Activated CD4-positive, alpha-beta T cell treated with anti-CD3 and anti-CD28 coated beads, Interleukin-2, amount 10 ng/mL, durations not matched to agents 7 days and 5 days (primary cell): ENCODE data around the gene BTAF1. TPM values are rescaled to one million over a fixed set of nuclear protein-coding genes. Genes with fewer than 3 reads are reported as not detected.

Experiments
- CTCF ChIA-PET: fragments of 350-600 bp; sonication (Branson Sonifier 250); formaldehyde crosslinking; loops from one replicate; lab custom pipeline; 2021; ENCODE audit warnings: antibody characterized with exemption; lab: Charles Lee
- POLR2A ChIA-PET: fragments of 350-600 bp; sonication (Branson Sonifier 250); formaldehyde crosslinking; loops from one replicate; lab custom pipeline; 2021; ENCODE audit warnings: antibody characterized with exemption; lab: Charles Lee
- DNase-seq: peaks from one replicate; pipeline ENCODE4 v3.0.0-alpha.2; 2020
- H3K27ac Mint-ChIP-seq: one replicate; pipeline ENCODE4 v1.8.0; 2021; ENCODE audit warnings: mild to moderate bottlenecking, moderate library complexity, mixed read lengths
- H3K27me3 Mint-ChIP-seq: one replicate; pipeline ENCODE4 v1.8.0; 2021; ENCODE audit warnings: mixed read lengths
- H3K36me3 Mint-ChIP-seq: one replicate; pipeline ENCODE4 v1.8.0; 2021; ENCODE audit warnings: low read depth, mixed read lengths
- H3K4me1 Mint-ChIP-seq: one replicate; pipeline ENCODE4 v1.8.0; 2021; ENCODE audit warnings: mixed read lengths
- H3K4me3 Mint-ChIP-seq: one replicate; pipeline ENCODE4 v1.8.0; 2021; ENCODE audit warnings: mild to moderate bottlenecking, moderate library complexity, mixed read lengths
- H3K9me3 Mint-ChIP-seq: one replicate; pipeline ENCODE4 v1.8.0; 2021; ENCODE audit warnings: mixed read lengths
- total RNA-seq, 2 experiments: library from RNA; stranded (reverse); gene quantifications; one replicate each; pipeline ENCODE4 v1.2.3, GENCODE V29; 2021

Gene BTAF1
- total RNA-seq, 2 experiments from 2014 or later: 41.9 to 47.3 TPM

GRCh38 chr10:91955114-91955513 lies 31.5 kb downstream of the BTAF1 start:
- no peaks in the 10 kb centered on the region for H3K4me1 Mint-ChIP-seq
- H3K36me3 Mint-ChIP-seq: peaks cover 47% of the 10 kb centered on the region
- no peak overlapping the region for H3K4me3 Mint-ChIP-seq
- H3K27ac Mint-ChIP-seq: no peak overlapping the region
- no peaks in the 10 kb centered on the region for H3K9me3 Mint-ChIP-seq
- no peaks in the 10 kb centered on the region for H3K27me3 Mint-ChIP-seq
- DNase-seq: no peak
- ChIA-PET CTCF (no interaction called here), POLR2A (no interaction called here)

DNA sequence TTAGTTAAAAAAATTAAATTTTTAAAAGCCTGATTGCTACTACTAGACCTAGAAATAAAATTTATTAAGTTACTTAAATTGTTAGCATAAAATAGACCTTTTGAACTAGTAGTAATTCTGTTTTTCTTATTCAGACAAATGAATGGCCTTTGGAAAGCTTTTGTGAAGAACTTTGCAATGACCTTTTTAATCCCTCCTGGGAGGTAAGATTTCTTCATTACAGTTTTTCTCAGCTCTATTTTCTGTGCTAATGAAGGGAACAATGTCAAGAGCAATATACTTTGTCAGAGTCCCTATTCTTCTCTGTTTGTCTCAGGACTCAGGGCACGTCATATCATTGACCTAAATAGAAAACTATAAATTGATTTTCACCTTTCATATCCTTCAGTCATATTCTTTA lies 33.5 kb downstream of the BTAF1 start:
- Mint-ChIP-seq H3K9me3 (no peaks in the 10 kb centered on the region), H3K27me3 (no peaks in the 10 kb centered on the region), H3K4me1 (no peaks in the 10 kb centered on the region), H3K36me3 (peaks cover 48% of the 10 kb centered on the region), H3K4me3 (no peak overlapping the region), H3K27ac (no peak overlapping the region)
- ChIA-PET POLR2A (no interaction called here), CTCF (interaction anchor here (1.3 kb wide), 1 partner anchor 10 kb away, joined by 3 read pairs; no protein-coding TSS in a partner anchor)
- DNase-seq: no peak

- ChIA-PET CTCF (interaction anchor here (1.0 to 1.1 kb wide), 2 partner anchors 10 to 112 kb away, joined by 3 read pairs; no protein-coding TSS in a partner anchor), POLR2A (no interaction called here)
- Mint-ChIP-seq H3K36me3 (peaks cover 59% of the 10 kb centered on the region), H3K9me3 (no peaks in the 10 kb centered on the region), H3K4me1 (peaks cover 8% of the 10 kb centered on the region), H3K4me3 (no peak overlapping the region), H3K27me3 (no peaks in the 10 kb centered on the region), H3K27ac (no peak overlapping the region)
- no peak for DNase-seq
Measured at GRCh38 chr10:91969297-91969696, 45.7 kb downstream of the BTAF1 start.

DNA sequence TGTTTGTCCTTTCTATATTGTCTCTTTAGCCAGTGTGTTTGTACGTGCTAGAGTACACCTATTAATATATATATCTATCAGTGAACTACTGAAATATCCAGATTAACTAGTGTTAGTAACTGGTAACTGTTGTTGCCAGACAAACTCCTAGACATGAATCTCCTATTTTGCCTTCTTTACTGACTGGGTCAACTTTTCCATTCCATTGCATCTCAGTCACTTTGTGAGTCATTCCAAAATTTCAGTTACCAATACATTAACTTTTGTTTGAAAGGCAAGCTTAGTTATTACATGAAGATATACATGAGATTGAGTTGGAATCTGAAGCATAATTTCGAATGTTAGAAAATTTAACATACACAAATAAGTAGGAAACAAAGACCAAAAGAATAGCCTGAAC lies 51.4 kb downstream of the BTAF1 start:
- ChIA-PET POLR2A (no interaction called here), CTCF (interaction anchor here (1.3 to 2.0 kb wide), 2 partner anchors 9 to 14 kb away, joined by 3 to 5 read pairs; no protein-coding TSS in a partner anchor)
- H3K4me1 Mint-ChIP-seq: peaks cover 24% of the 10 kb centered on the region
- H3K9me3 Mint-ChIP-seq: no peaks in the 10 kb centered on the region
- H3K27me3 Mint-ChIP-seq: no peaks in the 10 kb centered on the region
- H3K27ac Mint-ChIP-seq: no peak overlapping the region
- DNase-seq: no peak
- H3K36me3 Mint-ChIP-seq: peaks cover 55% of the 10 kb centered on the region
- no peak overlapping the region for H3K4me3 Mint-ChIP-seq

DNA sequence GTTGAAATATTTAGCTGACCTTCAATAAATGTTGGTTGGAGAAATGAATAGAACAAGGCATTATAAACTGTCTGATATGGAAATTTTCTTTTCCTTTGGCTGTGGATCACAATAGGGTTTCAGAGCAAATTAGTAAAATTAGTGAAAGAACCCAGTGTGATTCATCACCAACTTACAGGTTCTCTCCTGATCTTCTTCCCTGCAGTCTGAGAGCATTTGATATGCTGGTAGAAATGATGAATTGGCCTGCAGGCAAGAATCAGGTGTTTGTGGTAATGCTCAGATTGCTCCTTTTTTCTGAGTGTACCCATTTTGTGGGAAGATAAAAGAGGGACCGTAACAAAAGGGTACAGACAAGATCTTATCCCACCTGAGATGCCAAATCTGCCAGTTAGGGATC lies 51.9 kb downstream of the BTAF1 start:
- H3K9me3 Mint-ChIP-seq: no peaks in the 10 kb centered on the region
- CTCF ChIA-PET: interaction anchor here (1.3 to 2.0 kb wide), 2 partner anchors 8 to 14 kb away, joined by 3 to 5 read pairs; no protein-coding TSS in a partner anchor
- H3K36me3 Mint-ChIP-seq: peaks cover 52% of the 10 kb centered on the region
- no peak overlapping the region for H3K4me3 Mint-ChIP-seq
- H3K27ac Mint-ChIP-seq: no peak overlapping the region
- no peaks in the 10 kb centered on the region for H3K27me3 Mint-ChIP-seq
- H3K4me1 Mint-ChIP-seq: peaks cover 24% of the 10 kb centered on the region
- DNase-seq: no peak
- POLR2A ChIA-PET: no interaction called here

DNA sequence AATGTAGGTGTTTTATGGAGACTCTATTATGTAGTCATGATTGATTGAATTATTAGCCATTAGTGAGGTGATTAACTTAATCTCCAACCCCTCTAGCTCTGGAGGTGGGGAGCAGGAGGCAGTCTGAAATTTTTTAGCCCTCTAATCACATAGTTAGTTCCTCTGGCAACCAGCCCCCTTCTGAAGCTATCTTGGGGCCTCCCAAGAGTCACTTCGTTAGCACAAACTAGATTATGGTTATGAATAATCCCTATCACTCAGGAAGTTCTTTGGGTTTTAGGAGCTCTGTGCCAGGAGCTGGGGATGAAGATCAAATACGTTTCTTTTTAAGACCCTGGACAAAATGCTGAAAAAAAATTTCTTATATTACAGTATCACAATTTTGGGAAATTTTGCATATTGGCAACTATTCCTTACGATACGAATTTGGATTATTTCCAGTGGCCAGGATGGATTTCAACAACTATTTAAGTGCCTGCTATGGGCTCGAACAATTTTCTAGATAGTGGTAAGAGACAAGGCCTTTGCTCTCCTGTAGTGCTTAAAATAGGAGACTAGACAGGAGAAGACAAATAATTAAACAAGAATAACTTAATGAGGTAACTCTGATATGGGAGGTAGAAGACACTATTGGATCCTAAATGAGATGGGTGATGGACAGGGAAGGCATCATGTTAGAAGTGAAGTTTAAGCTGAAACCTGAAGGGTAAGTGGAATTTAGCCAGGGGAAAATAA lies 52.9 kb downstream of the BTAF1 start:
- Mint-ChIP-seq H3K36me3 (peaks cover 56% of the 10 kb centered on the region), H3K27me3 (no peaks in the 10 kb centered on the region)

GRCh38 chr10:91977491-91977890 lies 53.9 kb downstream of the BTAF1 start:
- Mint-ChIP-seq H3K4me1 (peaks cover 24% of the 10 kb centered on the region), H3K27me3 (no peaks in the 10 kb centered on the region), H3K36me3 (peaks cover 53% of the 10 kb centered on the region), H3K27ac (no peak overlapping the region), H3K4me3 (no peak overlapping the region), H3K9me3 (no peaks in the 10 kb centered on the region)
- CTCF ChIA-PET: no interaction called here
- no peak for DNase-seq
- POLR2A ChIA-PET: no interaction called here

More for the DNA sequence above, 52.9 kb downstream of the BTAF1 start:
- Mint-ChIP-seq H3K9me3 (no peaks in the 10 kb centered on the region), H3K4me1 (peaks cover 24% of the 10 kb centered on the region), H3K27ac (no peak overlapping the region), H3K4me3 (no peak overlapping the region)
- CTCF ChIA-PET: no interaction called here
- no peak for DNase-seq
- POLR2A ChIA-PET: no interaction called here

GRCh38 chr10:91978585-91978984 lies 55.0 kb downstream of the BTAF1 start:
- Mint-ChIP-seq H3K9me3 (no peaks in the 10 kb centered on the region), H3K4me1 (peaks cover 27% of the 10 kb centered on the region), H3K36me3 (peaks cover 59% of the 10 kb centered on the region), H3K4me3 (no peak overlapping the region), H3K27ac (no peak overlapping the region), H3K27me3 (no peaks in the 10 kb centered on the region)
- ChIA-PET POLR2A (no interaction called here), CTCF (interaction anchor here (0.7 to 0.8 kb wide), 2 partner anchors 9 to 125 kb away, joined by 3 read pairs; no protein-coding TSS in a partner anchor)
- DNase-seq: no peak

GRCh38 chr10:91980319-91980718 lies 56.7 kb downstream of the BTAF1 start:
- peaks cover 60% of the 10 kb centered on the region for H3K36me3 Mint-ChIP-seq
- no peaks in the 10 kb centered on the region for H3K9me3 Mint-ChIP-seq

GRCh38 chr10:91983416-91983815 lies 59.8 kb downstream of the BTAF1 start:
- Mint-ChIP-seq H3K27me3 (no peaks in the 10 kb centered on the region), H3K4me3 (no peak overlapping the region), H3K27ac (no peak overlapping the region), H3K4me1 (peaks cover 18% of the 10 kb centered on the region), H3K9me3 (peaks cover 4% of the 10 kb centered on the region), H3K36me3 (peaks cover 67% of the 10 kb centered on the region)
- DNase-seq: no peak
- CTCF ChIA-PET: interaction anchor here (0.6 to 1.6 kb wide), 4 partner anchors 9 to 30 kb away, joined by 3 to 5 read pairs (median 4); no protein-coding TSS in a partner anchor
- POLR2A ChIA-PET: no interaction called here

More at GRCh38 chr10:91980319-91980718, 56.7 kb downstream of the BTAF1 start:
- CTCF ChIA-PET: no interaction called here
- H3K27ac Mint-ChIP-seq: no peak overlapping the region
- H3K27me3 Mint-ChIP-seq: no peaks in the 10 kb centered on the region
- peaks cover 25% of the 10 kb centered on the region for H3K4me1 Mint-ChIP-seq
- no peak for DNase-seq
- POLR2A ChIA-PET: no interaction called here
- no peak overlapping the region for H3K4me3 Mint-ChIP-seq

DNA sequence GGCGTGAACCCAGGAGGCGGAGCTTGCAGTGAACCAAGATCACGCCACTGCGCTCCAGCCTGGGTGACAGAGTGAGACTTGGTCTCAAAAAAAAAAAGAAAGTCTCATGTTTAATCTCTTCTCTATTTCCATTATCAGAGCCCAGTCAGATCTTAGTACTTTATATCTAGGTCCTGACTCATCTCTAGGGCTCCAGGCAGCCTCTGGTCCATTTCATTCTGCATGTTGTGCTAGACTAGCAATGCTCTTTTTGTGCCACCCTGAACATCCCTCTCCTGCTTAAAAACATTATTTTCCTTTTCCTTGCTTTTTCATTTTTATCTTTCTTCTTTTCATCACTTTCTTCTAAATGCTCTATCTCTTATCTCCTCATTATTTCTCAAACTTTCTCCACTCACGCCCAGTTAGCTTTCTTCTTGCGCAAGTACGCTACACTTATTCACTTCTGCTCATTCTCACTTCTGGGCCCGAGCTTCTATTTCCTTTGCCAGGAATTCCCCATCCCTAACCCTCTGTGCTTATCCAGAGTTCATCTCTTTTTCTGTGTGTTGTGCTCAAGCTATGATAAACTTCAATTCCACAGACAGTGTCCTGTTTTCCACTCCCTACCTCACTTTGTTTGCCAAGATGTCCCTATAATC lies 63.9 kb downstream of the BTAF1 start:
- Mint-ChIP-seq H3K4me3 (no peak overlapping the region), H3K27me3 (no peaks in the 10 kb centered on the region), H3K4me1 (peaks cover 14% of the 10 kb centered on the region), H3K36me3 (peaks cover 64% of the 10 kb centered on the region), H3K9me3 (peaks cover 4% of the 10 kb centered on the region), H3K27ac (no peak overlapping the region)
- DNase-seq: no peak
- ChIA-PET CTCF (no interaction called here), POLR2A (no interaction called here)

DNA sequence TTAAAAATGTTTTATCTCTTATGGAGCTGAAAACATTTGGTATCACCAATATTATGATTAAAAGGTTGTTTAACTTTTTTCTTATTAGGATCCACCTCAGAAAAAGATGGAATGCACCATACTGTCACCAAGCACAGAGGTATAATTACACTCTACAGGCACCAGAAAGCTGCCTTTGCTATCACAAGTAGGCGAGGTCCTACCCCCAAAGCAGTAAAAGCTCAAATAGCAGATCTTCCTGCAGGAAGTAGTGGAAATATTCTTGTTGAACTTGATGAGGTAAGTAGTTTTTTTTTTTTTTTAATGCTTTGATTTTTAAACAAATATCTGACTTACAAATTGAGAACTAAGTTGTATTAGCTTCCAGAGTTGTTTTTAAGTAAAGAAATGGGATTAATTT lies 68.5 kb downstream of the BTAF1 start:
- Mint-ChIP-seq H3K27me3 (no peaks in the 10 kb centered on the region), H3K36me3 (peaks cover 46% of the 10 kb centered on the region), H3K27ac (no peak overlapping the region), H3K4me3 (no peak overlapping the region), H3K4me1 (no peaks in the 10 kb centered on the region), H3K9me3 (no peaks in the 10 kb centered on the region)
- POLR2A ChIA-PET: no interaction called here
- CTCF ChIA-PET: interaction anchor here (0.6 to 1.1 kb wide), 2 partner anchors 9 to 907 kb away, joined by 3 to 4 read pairs; no protein-coding TSS in a partner anchor
- no peak for DNase-seq

DNA sequence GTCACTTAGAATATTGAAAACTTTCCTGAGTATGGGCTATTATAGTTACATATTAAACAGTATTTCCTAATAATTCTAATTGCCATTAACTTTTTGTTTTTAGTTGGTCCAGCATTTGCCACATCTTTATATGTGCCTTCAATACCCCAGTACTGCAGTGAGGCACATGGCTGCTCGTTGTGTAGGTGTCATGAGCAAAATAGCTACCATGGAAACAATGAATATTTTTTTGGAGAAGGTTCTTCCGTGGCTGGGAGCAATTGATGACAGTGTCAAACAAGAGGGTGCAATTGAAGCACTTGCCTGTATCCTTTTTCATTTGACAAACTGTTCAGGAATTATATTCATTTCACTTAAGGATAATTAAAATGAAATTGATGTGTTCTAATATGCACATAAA lies 72.7 kb downstream of the BTAF1 start:
- ChIA-PET CTCF (no interaction called here), POLR2A (no interaction called here)
- no peak for DNase-seq
- Mint-ChIP-seq H3K36me3 (peaks cover 63% of the 10 kb centered on the region), H3K27me3 (no peaks in the 10 kb centered on the region), H3K27ac (no peak overlapping the region), H3K9me3 (peaks cover 5% of the 10 kb centered on the region), H3K4me1 (no peaks in the 10 kb centered on the region), H3K4me3 (no peak overlapping the region)
